SK-N-SH treated with all-trans-retinoic acid at 6 μM for 48 hours (cell line): ENCODE measurements around the gene RABGAP1L.

Source experiments
- ATAC-seq: fragments of 200-7000 bp; cut with Tn5 transposase; 3 replicates; pipeline ENCODE4 v1.9.1; 2020; ENCODE audit warnings: mild to moderate bottlenecking, moderate library complexity
- ARNTL ChIP-seq: fragments of 450-650 bp; formaldehyde crosslinking; IDR thresholded peaks from 2 replicates; pipeline ENCODE4 v1.5.0; 2020; ENCODE audit warnings: low read depth, mild to moderate bottlenecking, moderate library complexity, borderline replicate concordance
- BACH2 ChIP-seq: fragments of 250-450 bp; sonication (Bioruptor Pico); IDR thresholded peaks from 2 replicates; pipeline ENCODE4 v1.9.0; 2021; ENCODE audit warnings: mild to moderate bottlenecking, borderline replicate concordance
- CREB5 ChIP-seq: fragments of 250-450 bp; sonication (Bioruptor Pico); IDR thresholded peaks from 2 replicates; pipeline ENCODE4 v1.5.1; 2020; ENCODE audit warnings: low read depth, mild to moderate bottlenecking, moderate library complexity
- CSDC2 ChIP-seq: fragments of 250-450 bp; sonication (Bioruptor Pico); IDR thresholded peaks from 2 replicates; pipeline ENCODE4 v1.5.0; 2020; ENCODE audit warnings: mild to moderate bottlenecking, moderate library complexity
- CSRNP3 ChIP-seq: fragments of 250-450 bp; sonication (Bioruptor Pico); IDR thresholded peaks from 2 replicates; pipeline ENCODE4 v1.5.1; 2021; ENCODE audit warnings: mild to moderate bottlenecking, moderate library complexity
- ESRRG ChIP-seq: fragments of 250-450 bp; sonication (Bioruptor Pico); IDR thresholded peaks from 2 replicates; pipeline ENCODE4 v1.6.1; 2021; ENCODE audit warnings: mild to moderate bottlenecking
- GLIS3 ChIP-seq: fragments of 250-450 bp; sonication (Bioruptor Pico); IDR thresholded peaks from 2 replicates; pipeline ENCODE4 v1.5.0; 2020; ENCODE audit warnings: mild to moderate bottlenecking, moderate library complexity
- ISL1 ChIP-seq: fragments of 250-450 bp; sonication (Bioruptor Pico); IDR thresholded peaks from 2 replicates; pipeline ENCODE4 v2.1.2; 2022; ENCODE audit warnings: mild to moderate bottlenecking, moderate library complexity
- OSR1 ChIP-seq: fragments of 250-450 bp; sonication (Bioruptor Pico); IDR thresholded peaks from 2 replicates; pipeline ENCODE4 v1.8.0; 2022; ENCODE audit warnings: moderate library complexity, mild to moderate bottlenecking, inconsistent platforms
- PATZ1 ChIP-seq: fragments of 250-450 bp; sonication (Bioruptor Pico); IDR thresholded peaks from 2 replicates; pipeline ENCODE4 v1.8.0; 2020; ENCODE audit warnings: mild to moderate bottlenecking, moderate library complexity, borderline replicate concordance
- POU6F1 ChIP-seq: fragments of 250-450 bp; sonication (Bioruptor Pico); IDR thresholded peaks from 2 replicates; pipeline ENCODE4 v1.8.0; 2021; ENCODE audit warnings: low read depth, mild to moderate bottlenecking, moderate library complexity, borderline replicate concordance
- PPARA ChIP-seq: fragments of 250-450 bp; sonication (Bioruptor Pico); IDR thresholded peaks from 2 replicates; pipeline ENCODE4 v1.5.0; 2020; ENCODE audit warnings: mild to moderate bottlenecking, borderline replicate concordance
- SNAI2 ChIP-seq: fragments of 250-450 bp; sonication (Bioruptor Pico); IDR thresholded peaks from 2 replicates; pipeline ENCODE4 v1.5.0; 2020; ENCODE audit warnings: mild to moderate bottlenecking, moderate library complexity
- TOX ChIP-seq: fragments of 250-450 bp; sonication (Bioruptor Pico); IDR thresholded peaks from 2 replicates; pipeline ENCODE4 v1.8.0; 2021; ENCODE audit warnings: mild to moderate bottlenecking, moderate library complexity, borderline replicate concordance
- TSHZ2 ChIP-seq: fragments of 250-450 bp; sonication (Bioruptor Pico); IDR thresholded peaks from 2 replicates; pipeline ENCODE4 v1.5.0; 2020; ENCODE audit warnings: mild to moderate bottlenecking, moderate library complexity
- ZC3H10 ChIP-seq: fragments of 250-450 bp; sonication (Bioruptor Pico); IDR thresholded peaks from 2 replicates; pipeline ENCODE4 v1.5.1; 2021; ENCODE audit warnings: mild to moderate bottlenecking, moderate library complexity
- ZFP3 ChIP-seq: fragments of 250-450 bp; sonication (Bioruptor Pico); IDR thresholded peaks from 2 replicates; pipeline ENCODE4 v1.5.0; 2020; ENCODE audit warnings: mild to moderate bottlenecking, moderate library complexity
- ZFP30 ChIP-seq: fragments of 450-650 bp; formaldehyde crosslinking; IDR thresholded peaks from 2 replicates; pipeline ENCODE4 v1.5.0; 2022; ENCODE audit warnings: mild to moderate bottlenecking, moderate library complexity
- ZNF565 ChIP-seq: fragments of 450-650 bp; formaldehyde crosslinking; conservative IDR thresholded peaks from 2 replicates; pipeline ENCODE4 v1.5.0; 2020; ENCODE audit warnings: low read depth, mild to moderate bottlenecking, moderate library complexity
- ZNF70 ChIP-seq: fragments of 450-650 bp; formaldehyde crosslinking; IDR thresholded peaks from 2 replicates; pipeline ENCODE4 v1.5.0; 2020; ENCODE audit warnings: mild to moderate bottlenecking, moderate library complexity
- ZNF8 ChIP-seq: fragments of 450-650 bp; formaldehyde crosslinking; IDR thresholded peaks from 2 replicates; pipeline ENCODE4 v1.5.0; 2020; ENCODE audit warnings: mild to moderate bottlenecking, moderate library complexity

The RABGAP1L gene

GRCh38 chr1:174809755-174810280 lies 650.5 kb downstream of the RABGAP1L start:
- no peak for ATAC-seq
- TF ChIP-seq SNAI2 (CRISPR knock-in tag) (no peak), PATZ1 (CRISPR knock-in tag) (no peak), ZFP30 (no peak), GLIS3 (no peak), ZFP3 (CRISPR knock-in tag) (no peak), ARNTL (CRISPR knock-in tag) (no peak), PPARA (CRISPR knock-in tag) (no peak), OSR1 (no peak), TOX (CRISPR knock-in tag) (no peak), ZC3H10 (CRISPR knock-in tag) (no peak), ESRRG (no peak), ZNF565 (no peak), ZNF70 (CRISPR knock-in tag) (no peak), ISL1 (CRISPR knock-in tag) (no peak), CREB5 (no peak), BACH2 (no peak), CSDC2 (CRISPR knock-in tag) (no peak), POU6F1 (no peak), CSRNP3 (CRISPR knock-in tag) (no peak)

- ATAC-seq: no peak
- TF ChIP-seq BACH2 (no peak), ARNTL (CRISPR knock-in tag) (no peak), PPARA (CRISPR knock-in tag) (no peak), ISL1 (CRISPR knock-in tag) (no peak), ZNF70 (CRISPR knock-in tag) (no peak), TSHZ2 (no peak), ZNF565 (no peak), SNAI2 (CRISPR knock-in tag) (no peak), GLIS3 (no peak), PATZ1 (CRISPR knock-in tag) (no peak), ESRRG (no peak), ZFP3 (CRISPR knock-in tag) (no peak), ZNF8 (CRISPR knock-in tag) (no peak), CSDC2 (CRISPR knock-in tag) (no peak)
- TF ChIP-seq, all 23 proteins: peak for 0
Measured at GRCh38 chr1:174812016-174812415, 652.7 kb downstream of the RABGAP1L start.
